ENCODE measurements around the gene SGTB.

- TF ChIP-seq CTCF (IDR thresholded peaks at IDR 0.05) (no peak), POLR2A (IDR thresholded peaks at IDR 0.05) (no peak)
Observed at GRCh38 chr5:65737842-65738241, 15.9 kb upstream of the SGTB start.

Data from right lobe of liver (tissue), 4 donors.